Stimulated activated CD8-positive, alpha-beta memory T cell treated with anti-CD3 and anti-CD28 coated beads, Interleukin-7, amount 100 ng/mL, for 1 hour (primary cell): Measurements from ENCODE around the gene PRCD.
A peak's percentile ranks its signal among the peaks of the same experiment; 100 is the strongest.

ENCODE experiments used
- DNase-seq, 2 donors: peaks; one replicate each; pipeline ENCODE4 v3.0.0-alpha.2; 2020; ENCODE audit warnings: low read depth in 2 of 2

Gene PRCD, protein sequence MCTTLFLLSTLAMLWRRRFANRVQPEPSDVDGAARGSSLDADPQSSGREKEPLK

DNA sequence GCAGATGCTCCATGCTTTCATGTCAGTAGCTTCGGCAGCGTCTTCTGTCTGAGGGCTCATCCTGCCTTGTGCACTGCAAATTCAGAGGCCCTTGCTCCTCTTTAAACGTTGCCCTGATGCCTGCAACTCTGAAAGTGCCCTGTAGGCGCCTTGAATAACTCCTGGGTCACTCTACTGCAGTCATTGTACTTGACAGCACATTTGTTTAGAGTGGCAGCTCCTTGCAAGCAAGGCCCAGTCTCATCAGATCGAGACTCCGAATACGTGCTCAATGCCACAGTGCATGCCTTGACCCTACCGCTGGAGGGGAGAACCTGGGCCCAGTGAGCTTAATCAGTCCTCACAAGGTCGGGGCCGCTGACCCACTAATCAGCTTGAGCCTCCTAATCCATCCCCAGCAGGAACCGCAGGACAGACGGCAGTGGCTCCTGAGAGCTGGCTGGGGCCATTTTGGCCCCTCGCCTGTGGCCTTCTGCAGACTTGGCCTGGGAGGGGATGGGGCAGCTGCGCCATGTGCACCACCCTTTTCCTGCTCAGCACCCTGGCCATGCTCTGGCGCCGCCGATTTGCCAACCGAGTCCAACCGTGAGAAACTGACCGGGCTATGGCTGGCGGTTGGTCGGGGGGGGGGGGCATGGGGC lies at the start of gene PRCD:
Gene PRCD (plus strand): TSS at position 414 of the 641 bp plus-strand sequence. CDS start 98 bp downstream, at position 512.
- DNase-seq, result no peak

DNA sequence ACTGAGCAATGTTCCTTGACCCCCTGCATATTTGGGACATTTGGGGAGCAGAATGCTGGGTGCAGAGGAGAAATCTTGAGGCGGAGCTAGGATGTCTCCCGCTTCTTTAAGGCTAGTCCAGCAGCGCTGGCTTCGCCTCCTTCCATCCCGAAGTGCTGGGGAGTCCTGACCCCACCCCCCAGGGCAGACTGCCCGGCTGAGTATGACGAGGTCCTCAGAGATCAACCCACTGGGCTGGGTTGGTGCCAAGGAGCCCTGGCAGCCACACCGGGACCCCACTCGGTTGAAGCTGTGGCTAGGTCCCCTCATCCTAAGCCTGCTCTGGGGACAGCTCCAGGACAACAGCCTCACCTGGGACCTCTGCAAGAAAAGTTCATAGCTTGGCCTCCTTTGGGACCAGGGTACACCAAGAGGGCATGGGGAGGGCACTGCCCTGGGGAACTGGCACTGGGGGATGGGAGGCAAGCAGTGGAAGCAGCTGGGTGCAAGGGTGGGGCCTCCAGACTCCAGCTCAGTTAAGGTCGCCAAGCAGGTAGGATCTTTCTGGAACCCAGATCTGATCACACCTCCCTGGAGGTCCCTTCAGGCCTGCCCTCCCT lies 49.6 kb upstream of the PRCD start:
- DNase-seq, result no peak

DNA sequence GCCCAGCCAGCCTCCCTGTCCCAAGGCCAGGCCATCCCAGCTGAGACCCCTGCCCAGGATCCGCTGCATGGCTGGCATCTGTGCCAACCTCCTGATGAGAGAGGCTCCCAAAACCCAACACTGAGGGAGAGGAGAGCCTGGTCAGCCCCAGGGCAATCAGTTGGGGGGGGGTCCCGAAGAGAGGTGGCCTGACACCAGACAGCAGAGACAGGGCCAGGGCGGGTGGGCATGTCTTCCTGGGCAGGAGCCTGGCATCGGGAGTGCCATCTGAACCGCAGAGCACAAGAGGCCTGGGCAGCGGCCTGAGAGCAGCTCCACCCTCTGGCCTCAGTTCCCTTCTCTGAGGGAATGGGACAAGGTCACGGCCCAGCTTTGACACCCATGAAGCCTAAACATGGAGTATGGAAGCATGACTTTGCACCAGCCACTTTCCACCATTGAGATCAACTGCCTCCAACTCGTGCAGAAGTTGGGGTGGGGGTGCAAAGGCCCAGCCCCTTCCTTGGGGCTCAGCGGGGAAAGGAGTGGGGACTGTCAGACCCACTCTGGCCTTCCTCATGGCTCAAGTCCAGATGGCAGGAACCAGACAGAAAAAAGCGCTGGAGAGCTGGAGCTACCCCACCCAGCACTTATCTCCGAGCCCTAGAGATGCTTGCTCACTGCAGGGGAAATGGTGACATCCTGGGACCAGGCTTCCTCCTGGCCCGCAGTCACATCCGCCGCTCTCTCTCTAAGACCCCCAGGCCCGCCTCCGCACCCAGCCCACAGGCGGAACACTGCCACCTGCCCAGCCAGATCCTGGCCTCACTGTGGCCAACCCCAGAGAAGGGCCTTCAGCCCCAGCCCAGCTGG lies 48.3 kb upstream of the PRCD start:
- DNase-seq, result no peak

DNA sequence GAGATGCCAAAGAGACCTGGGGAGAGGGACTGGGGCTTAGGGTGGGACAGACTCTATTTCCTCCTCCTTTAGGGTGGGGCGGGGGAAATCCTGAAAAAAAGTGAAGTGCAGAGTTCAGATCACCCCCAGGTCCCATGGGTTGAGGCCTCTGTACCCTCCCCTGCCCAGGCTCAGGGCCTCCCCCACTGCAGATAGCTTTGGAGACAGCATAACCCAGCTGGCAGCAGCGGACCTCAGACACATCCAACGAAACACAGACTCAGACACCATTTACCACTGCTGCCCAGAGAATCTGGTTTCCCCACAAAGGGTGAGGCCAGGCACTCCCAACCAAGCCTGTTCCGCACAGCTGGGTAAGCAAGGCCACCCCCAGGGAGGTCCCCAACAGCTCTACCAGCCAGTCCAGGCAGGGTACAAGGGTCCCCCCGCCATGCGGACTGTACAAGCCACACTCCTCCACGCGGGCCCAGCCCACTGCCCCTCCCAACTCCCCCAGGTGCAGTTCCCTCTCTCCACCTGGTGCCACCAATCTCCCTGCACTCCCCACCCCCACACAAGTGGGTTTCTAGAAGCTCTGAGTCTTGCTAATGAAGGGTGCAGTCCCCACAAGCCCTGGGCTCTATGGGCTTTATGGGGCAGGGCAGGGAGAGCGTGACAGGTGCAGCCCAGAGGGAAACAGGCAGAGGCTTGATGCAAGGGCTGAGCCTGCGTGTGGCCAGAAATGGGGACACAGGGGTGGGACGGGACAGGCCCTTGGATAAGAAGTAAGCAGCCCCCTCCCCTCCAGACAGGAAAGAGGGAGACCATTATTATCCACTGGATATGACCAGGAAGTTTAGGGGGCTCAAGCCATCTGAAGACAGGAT lies 47.5 kb upstream of the PRCD start:
- DNase-seq, result no peak

DNA sequence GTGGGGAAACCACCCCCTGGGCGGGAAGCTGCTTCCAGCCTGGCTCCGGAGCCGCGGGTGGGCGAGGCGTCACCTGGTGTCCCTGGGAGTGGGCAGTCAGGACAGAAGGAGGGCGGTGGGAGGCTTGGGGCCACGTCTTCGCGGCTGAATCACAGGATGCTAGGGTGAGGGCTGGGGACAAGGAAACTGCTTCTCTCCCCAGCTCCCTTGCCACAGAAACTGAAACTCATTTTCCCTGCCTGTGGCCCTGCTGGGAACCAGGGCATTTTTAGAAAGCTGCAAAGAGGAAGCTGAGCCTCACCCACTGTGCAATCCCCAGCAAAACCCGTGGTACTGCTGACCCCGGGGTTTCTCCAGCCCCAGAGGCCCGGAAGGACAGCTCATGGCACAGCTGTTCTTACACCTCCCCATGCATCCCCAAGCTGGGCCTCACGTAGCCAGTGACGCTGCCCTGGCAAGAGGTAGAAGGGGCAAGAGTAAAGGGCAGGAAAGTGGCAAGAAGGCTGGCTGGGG lies 46.8 kb upstream of the PRCD start:
- no peak for DNase-seq

DNA sequence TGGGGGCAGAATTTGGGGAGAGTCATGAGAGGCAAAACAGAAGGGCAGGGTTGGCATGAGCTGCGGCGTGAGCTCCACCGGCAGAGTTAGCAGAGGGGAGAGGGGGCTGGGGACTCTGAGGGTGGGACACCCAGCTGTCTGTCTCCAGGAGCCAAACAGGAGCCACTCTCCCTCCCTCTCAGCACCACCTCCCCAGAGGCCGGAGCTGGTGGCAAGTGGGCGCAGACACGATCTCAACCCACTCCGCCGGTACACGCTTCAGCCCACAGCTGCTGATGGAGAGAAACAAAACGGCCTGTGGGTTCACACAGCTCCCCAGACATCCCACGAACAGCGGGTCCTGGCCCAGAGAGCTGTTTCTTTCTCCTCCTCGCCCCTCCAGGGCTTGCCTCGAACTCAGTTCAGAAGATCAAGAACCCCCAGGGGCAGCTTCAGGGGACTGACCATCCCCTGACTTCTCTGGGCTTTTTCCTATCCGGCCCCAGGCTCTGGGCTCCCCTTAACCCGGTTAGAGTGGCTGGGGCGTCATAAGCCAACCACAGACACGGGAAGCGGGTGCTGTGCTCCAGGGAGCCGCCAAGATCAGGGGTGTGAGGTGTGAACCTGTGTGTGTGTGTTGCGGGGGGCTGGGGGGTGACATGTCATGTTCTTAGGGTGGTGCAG lies 46.2 kb upstream of the PRCD start:
- no peak for DNase-seq

DNA sequence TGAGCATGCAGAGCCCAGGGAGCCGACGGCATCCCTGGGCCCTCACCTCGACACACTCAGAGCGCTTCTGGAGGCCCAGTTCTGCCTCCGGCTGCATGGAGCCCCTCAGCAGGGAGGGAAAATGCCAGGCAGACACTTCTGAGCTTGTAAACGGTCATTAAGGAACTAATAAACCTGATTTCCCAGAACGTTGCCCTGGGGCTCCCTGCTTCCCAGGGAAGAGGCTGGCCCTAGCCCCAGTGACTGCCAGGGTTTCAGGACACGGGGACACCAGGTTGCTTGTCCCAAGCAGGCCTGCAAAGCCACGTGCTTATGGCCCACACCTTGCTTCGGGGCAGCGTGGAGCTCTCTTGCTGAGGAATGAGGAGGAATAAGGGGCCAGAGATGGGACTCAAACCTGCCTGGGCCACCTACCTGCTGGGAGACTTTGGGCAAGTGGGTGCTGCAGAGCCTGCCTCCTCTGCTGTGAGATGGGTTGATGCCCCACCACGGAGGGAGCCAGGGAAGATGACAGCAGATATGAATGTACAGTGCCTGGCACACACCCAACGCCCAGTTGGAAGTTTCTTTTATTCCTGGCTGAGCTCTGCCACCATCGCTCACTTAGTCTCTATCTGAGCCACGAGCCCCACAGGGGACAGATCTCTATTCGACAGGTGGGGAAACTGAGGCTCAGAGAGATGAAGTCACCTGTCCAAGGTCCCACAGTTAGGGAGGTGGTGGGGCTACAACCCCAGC lies 44.0 kb upstream of the PRCD start:
- no peak for DNase-seq

DNA sequence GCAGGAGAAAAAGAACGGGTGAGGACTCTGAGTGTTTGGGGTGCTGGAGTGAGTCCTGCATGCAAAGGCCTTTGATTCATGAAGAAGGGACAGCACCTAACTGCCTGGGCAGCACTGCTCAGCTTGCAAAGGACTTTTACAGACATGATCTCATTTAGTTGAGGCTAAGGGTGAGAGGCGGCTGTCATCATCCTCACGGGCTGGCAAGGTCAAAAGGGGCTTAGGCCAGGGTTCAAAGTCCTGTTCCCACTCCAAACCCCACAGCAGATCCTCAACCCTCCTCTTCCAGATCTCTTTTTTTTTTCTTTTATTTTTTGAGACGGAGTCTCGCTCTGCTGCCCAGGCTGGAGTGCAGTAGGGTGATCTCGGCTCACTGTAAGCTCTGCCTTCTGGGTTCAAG lies 43.4 kb upstream of the PRCD start:
- no peak for DNase-seq

DNA sequence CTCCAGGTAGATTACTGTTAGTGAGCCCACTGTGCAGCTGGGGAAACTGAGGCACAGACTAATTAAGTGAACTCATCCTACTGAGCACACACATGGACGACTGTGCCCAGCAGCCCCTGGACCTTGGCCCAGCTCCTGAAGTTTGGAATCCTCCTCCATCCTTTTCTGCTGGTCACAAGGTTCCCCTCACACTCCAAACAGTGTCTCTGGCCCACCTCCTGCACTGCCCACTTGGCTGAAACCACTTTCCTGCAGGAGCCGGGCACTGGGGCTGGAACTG lies 42.2 kb upstream of the PRCD start:
- DNase-seq, result no peak

DNA sequence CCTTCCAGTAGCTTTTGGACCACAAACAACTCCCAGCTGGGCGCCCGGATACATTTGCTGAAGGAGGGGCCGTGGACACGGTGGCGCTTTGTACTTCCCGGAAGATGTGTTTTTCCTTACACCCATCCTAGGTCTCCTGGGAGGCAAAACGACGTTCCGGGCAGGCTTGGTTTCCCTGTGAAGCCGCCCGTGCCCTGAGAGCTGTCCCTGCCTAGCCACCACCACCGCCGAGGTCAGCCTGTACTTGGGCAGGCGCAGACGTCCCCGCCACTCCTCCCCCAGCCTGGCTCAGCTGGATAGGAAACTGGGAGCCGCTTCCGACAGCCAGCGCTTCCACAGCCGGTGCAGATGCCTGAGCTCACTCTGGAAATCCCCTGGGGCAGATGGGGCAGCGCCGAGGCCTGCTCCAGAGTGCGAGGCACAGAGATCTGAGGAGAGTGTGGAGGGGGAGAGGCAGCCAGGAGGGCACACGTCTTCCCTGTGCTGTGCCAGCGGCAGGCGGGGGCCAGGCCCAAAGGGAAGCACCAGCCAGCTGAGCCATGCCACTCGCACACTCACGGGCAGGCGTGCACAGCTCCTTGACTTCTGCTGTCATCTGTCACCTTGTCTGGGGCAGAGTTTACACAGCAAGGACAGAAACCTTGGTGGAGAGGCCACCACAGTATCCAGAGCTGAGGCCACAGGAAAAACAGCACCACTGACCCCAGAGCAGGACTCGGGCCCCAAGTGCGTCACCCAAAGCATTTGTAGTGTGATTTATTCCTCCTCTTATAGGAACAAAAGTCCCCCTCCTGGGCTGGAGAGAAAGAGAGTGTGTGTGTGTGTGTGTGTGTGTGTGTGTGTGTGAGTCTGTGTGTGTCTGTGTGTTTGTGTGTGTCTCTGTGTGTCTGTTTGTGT lies 41.6 kb upstream of the PRCD start:
- no peak for DNase-seq

DNA sequence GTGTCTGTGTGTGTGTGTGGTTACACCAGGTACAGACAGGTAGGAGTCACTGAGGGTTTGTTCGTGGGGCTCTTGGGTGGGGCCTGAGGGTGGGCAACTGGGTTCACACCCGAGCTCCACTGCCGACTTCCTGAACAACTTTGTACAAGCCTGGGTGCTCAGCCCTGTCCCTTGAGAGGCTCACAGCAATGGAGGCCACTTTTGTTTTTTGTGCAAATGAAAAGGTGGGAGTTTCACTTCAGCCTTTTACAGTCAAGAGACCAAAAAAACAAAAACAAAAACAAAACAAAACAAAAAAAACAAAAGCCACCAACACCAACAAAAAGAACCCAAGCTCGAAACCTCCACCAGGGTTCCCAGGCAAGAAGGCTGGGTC lies 41.0 kb upstream of the PRCD start:
- DNase-seq, result no peak

DNA sequence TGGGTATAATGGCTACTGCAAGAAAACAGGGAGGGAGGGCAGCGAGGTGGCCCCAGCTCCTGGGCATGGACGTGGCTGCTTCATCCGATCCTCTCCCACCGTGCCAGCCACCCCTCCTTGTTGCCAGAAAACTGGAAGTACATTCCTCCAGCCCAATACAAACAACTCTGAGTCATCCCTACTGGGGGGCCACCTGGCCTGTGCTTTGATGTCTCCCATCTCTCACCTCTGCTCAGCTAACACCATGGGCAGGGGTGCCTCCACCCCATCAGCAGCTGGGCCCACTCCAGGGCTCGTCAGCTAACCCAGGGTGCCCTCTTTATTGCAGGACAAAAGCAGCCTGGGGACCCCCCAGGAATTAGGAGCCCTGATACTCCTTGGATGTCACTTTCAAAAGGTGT lies 40.6 kb upstream of the PRCD start:
- DNase-seq, result no peak

DNA sequence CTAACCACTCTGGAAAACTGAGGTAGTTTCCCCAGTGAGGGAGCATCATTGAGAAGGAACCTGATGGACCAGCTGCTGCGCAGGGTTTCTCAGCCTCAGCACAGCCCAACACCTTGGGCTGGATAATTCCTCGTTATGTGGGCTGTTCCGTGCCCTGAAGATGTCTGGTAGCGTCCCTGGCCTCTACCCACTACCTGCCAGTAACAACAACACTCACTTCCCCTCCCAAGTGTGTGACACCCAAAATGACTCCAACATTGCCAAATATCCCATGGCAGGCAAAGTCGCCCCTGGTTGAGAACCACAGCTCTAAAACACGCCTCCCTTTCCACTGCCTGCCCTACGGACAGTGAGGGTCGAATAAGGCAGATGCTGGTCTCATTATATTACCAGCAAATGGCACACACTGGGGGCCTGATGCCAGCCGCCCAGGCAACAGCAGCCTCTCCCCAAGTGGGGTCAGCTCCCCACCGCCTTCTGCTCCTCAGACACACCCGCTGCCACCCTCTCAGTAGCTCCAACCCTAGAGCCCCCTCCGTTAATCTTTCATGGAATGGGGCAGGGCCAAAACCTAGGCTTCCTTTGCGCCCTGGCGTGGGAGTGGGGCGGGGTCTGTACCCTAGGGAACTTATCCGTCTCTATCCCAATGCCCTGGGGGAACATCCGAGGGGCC lies 39.6 kb upstream of the PRCD start:
- DNase-seq, result no peak

DNA sequence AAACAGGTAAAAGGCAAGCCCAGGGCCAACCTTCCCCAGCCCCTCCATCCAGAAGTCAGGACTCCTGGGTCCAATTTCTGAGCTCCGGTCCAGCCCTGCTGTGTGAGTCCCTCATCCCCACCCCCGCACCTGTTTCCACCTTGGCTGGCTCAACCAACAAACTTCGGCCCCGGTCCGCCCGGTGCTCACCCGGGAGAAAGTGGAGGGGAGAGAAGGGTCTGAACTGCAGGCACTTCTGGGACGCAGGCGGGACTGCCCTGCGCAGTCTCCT lies 39.2 kb upstream of the PRCD start:
- no peak for DNase-seq

DNA sequence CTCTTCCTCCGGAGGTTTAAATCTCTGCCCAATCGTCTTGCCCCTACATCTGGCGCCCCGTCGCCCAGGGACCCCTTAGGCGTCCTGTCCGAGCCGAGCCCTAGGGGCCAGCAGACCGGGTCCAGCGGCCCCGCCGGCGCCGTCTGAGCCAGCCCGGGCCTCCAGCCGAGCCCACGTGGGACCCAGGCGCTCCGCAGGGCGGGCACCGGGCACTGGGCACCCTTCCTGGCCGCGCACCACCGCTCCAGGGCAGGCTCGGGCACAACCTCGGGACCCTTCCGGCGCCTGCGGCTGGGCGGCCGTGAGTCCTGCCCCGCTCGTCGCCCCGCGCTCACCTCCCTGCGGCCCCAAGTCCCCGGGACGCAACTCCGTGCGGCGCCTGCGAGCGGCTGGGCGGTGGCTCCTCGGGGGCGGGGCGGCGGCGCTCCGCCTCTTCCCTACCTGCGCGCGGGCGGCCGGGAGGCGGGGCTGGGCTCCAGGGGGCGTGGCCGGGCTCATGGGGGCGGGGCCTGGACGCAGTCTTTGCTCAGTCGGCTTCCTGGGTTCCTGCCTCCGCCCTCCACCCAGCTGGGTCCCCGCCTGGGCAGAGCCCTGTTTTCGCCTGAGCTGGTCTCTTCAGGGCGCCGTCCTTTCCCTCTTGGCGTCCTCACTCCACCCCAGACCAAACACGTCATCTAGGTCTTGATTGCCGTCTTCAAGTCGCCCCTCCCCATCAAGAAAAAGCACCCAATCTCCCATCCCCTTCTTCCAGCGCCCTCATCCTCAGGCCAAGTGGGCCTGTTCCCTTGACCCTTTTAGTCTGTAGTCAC lies 38.6 kb upstream of the PRCD start, which contains the start of gene RHBDF2:
Gene RHBDF2 (minus strand): TSS at position 406 of the 809 bp plus-strand sequence. CDS start 19,899 bp downstream, outside the sequence.
- DNase-seq, result peak; percentile 98

DNA sequence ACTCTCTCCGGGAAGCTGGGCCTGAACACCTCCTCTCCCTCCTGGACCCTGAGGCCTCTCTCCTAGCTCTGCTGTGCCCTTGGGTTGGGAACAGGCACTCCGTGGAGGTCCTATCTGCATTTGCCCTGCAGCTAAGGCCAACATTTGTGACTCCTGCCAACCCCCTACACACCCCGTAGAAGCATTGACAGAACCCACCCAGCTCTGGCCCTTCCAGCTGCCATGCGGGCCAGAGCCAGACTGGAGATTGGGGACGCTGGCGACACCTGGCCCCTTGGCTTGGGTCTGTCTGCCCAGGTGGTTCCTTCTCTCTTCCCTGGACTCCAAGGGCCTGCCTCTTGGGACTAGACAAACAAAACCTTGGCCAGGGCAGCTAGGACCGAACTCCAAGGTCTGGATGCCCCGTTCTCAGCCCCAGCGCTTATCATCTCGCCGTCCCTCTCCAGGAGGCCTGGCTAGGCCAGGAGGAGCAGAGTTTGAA lies 38.0 kb upstream of the PRCD start:
- DNase-seq, result no peak

DNA sequence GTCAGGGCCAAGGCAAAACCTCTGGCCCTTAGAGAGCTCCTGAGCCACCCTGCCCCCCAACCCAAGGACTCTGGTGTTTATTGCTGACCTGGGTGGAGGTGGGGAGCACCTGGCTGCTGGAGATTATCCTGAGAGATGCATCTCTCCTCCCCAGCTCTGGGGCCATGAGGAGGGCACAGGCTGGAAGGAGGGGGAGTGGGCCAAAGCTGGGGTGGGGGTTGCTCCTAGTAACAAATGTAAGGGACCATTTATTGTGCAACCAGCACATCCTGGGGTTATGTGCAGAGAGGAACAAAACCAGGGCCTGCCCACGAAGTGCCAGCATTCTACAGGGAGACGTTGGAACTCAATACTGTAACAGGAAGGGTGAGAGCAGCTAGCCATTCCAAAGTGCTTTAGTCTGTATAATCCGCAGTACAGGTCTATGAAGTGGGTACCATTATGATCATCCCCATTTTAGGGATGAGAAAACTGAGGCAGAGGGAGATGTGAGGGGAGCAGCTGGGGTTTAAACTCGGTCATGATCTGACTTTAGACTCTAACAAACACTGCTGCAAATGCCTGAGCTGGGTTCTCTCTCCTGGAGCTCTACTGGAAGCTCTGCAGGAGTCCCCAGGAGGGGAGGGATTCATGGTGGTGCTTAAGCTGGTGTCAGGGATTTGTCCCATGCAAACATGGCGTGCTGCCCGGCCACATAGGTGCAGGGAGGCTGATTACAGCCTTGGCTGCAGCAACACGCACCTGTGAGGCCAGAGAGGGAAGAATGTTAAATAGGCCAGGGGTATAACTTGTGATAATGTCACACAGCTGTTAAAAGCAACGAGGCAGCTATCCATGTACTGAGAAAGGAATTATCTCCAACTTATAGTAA lies 37.3 kb upstream of the PRCD start:
- no peak for DNase-seq
